Keratinocyte (primary cell): ENCODE results near the gene TPCN2.

Experiments used
- EZH2 ChIP-seq: IDR thresholded peaks from one replicate; pipeline ENCODE4 v1.6.1; 2012; ENCODE audit warnings: inconsistent platforms, mild to moderate bottlenecking, low read length, moderate library complexity
- TF ChIP-seq, protein P1 (sequence below), 3 experiments: IDR thresholded peaks in 1 of 3; conservative IDR thresholded peaks in 1 of 3; optimal IDR thresholded peaks in 1 of 3; 2 replicates in 2 of 3; 3 replicates in 1 of 3; pipeline versions ENCODE3 to v1.5.1; 2011; ENCODE audit warnings: low read length in 3 of 3, mild to moderate bottlenecking in 3 of 3, moderate library complexity in 2 of 3, control low read depth in 1 of 3, inconsistent platforms in 1 of 3; ENCODE audit not compliant: insufficient read depth in 2 of 3; ENCODE audit errors: extremely low read depth in 1 of 3

DNA sequence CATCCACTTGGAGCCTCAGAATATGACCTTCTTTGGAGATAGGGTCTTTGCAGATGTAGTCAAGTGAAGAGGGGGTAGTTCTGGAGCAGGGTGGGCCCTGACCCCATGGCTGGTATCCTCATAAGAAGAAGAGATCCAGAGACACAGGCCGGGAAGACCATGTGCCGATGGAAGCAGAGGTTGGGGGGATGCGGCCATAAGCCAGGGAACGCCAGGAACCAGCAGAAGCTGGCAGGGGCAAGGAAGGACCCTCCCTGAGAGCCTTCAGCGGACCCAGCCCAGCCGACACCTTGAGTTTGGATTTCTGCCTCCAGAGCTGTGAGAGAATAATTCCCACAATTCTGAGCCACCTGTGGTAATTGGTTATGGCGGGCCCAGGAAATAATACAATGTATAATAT lies 80.9 kb downstream of the TPCN2 start:
- TF ChIP-seq, protein P1, sequence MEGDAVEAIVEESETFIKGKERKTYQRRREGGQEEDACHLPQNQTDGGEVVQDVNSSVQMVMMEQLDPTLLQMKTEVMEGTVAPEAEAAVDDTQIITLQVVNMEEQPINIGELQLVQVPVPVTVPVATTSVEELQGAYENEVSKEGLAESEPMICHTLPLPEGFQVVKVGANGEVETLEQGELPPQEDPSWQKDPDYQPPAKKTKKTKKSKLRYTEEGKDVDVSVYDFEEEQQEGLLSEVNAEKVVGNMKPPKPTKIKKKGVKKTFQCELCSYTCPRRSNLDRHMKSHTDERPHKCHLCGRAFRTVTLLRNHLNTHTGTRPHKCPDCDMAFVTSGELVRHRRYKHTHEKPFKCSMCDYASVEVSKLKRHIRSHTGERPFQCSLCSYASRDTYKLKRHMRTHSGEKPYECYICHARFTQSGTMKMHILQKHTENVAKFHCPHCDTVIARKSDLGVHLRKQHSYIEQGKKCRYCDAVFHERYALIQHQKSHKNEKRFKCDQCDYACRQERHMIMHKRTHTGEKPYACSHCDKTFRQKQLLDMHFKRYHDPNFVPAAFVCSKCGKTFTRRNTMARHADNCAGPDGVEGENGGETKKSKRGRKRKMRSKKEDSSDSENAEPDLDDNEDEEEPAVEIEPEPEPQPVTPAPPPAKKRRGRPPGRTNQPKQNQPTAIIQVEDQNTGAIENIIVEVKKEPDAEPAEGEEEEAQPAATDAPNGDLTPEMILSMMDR (optimal IDR thresholded peaks at IDR 0.05 in 1 of 3, IDR thresholded peaks at IDR 0.05 in 1 of 3, conservative IDR thresholded peaks at IDR 0.05 in 1 of 3; ENCODE audit: extremely low read depth in 1 of 3, insufficient read depth in 2 of 3, low read length in 3 of 3): no peak
- no peak for TF ChIP-seq EZH2
